ENCODE data around the gene IFIH1.

The IFIH1 gene

GRCh38 chr2:162312853-162313252 is 5.6 kb downstream of the IFIH1 start:
- DNase-seq (ENCODE audit: low read depth in 1 of 2, low spot score in 1 of 2) = no peak

DNA sequence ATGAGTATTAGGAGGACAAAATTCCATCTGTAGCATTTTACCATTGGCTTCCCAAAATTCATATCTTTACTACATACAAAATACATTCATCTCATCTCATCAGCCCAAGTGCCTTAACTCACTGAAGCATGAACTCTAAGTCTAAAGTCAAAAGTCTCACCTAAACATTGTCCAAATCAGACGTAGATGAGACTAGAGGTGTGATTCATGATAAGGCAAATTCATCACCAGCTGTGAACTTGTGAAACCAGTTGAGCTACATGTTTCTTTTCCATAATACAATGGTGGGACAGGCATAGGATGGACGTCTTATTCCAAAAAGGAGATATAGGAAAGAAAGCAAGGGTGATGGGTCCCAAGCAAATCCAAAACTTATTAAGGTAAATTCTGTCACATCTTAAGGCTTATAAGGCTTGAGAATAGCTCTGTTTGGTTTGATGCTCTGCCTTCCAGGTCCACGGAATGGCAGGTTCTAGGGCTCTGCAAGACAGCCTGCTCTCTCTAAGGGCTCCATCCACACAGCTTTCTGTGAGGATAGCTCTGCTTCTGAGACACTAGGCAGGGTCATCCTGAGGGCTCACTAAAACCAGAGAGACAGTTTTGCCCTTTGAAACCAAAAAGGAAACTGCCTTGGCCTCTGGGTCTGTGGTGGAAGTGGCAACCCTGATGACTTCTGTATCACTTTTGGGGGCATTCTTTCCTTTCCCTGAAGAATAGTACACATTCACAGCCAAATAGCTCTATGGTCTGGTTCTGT is 9.6 kb downstream of the IFIH1 start:
- DNase-seq (ENCODE audit: low read depth in 1 of 2, low spot score in 1 of 2) = no peak

GRCh38 chr2:162305901-162306300 is 12.6 kb downstream of the IFIH1 start:
- no peak for DNase-seq (ENCODE audit: low read depth in 1 of 2, low spot score in 1 of 2)

DNA sequence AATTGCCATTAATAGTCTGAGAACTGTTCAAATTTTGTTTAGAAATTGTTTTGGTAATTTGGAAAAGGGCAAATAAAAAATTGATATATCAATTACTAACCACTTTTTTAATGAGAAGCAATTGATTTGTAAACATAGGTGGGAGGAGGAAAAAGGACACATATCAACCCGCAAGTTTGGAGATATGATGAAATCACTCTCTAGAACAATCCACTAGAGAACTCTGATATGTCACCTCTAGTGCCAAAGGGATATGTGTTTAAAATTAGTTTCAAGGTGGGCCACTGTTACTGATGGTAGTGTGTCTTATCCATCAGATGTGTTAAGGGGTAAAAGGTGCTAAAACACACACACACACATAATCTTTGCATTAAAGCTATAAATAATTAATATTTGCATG is 16.6 kb downstream of the IFIH1 start:
- no peak for DNase-seq (ENCODE audit: low read depth in 1 of 2, low spot score in 1 of 2)

- no peak for DNase-seq (ENCODE audit: low read depth in 1 of 2, low spot score in 1 of 2)
These were observed 17.2 kb downstream of the IFIH1 start for GRCh38 chr2:162301151-162301804.

- DNase-seq (ENCODE audit: low read depth in 1 of 2, low spot score in 1 of 2) = no peak
These were observed 18.2 kb downstream of the IFIH1 start for GRCh38 chr2:162300266-162300665.

GRCh38 chr2:162298669-162299335 is 19.7 kb downstream of the IFIH1 start:
- DNase-seq (ENCODE audit: low read depth in 1 of 2, low spot score in 1 of 2) = no peak

- DNase-seq (ENCODE audit: low read depth in 1 of 2, low spot score in 1 of 2) = no peak
These were observed 20.4 kb downstream of the IFIH1 start for GRCh38 chr2:162297925-162298552.

DNA sequence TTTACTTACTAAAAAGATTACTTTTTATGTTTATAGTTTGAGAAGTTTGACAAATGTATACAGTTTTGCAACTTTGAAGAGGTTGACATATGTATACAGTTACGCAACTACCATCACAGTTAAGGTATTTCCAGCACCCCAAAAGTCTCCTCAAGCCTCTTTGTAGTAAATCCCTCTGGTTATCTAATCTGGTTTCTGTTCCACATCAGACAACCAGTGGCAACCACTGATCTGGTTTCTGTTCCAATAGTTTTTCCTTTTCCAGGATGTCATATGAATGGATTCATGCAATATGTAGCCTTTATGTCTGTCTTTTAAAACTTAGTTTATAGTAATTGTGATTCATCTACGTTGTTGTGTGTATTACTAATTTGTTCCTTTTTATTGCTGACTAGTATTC is 23.5 kb downstream of the IFIH1 start:
- DNase-seq (ENCODE audit: low read depth in 1 of 2, low spot score in 1 of 2) = no peak

DNA sequence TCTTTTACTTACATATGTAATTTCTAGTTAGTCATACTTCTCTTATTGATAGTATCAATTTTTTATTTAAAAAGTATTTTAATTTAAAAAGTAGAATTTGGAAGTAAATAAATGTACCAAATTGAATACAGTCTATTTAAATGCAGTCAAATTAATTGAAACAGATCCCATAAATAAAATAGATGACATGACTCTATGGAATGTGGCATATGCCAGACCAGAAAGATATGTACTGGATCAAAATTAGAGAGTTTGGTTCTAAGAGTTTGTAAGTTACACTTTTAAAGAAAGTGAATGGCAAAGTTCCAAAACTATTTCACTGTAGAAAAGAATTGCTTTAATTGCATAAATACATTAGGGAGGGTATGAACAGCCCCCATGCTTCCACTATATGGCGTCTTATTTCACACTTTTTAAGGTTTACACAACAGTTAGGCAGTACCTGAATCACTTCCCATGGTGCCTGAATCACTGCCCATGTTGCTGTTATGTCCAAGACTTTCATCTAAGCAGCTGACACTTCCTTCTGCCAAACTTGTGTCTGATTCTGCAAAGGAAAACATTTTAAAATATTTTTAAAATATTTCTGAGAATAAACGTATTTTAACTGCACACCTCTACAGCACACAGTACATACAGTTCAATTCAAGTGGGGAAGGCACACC is 25.2 kb downstream of the IFIH1 start:
- DNase-seq (ENCODE audit: low read depth in 1 of 2, low spot score in 1 of 2) = no peak

DNA sequence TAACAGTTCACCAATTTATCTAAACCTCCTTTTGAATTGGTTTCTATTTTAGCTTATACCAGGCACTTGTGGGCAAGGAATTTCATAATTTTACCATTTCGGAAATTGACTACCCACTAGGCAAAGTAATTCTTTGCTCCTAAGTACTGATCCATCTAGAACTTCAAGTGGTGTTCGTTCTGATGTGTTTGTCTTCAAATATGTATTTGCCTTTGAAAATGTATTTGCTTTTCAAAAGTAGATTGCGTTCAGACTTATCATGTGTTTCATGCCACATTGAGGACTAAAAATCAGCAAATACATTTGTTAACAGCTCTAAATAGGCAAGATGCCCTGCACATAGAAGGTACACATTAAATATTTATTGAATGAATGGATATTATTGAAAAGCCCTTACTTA is 26.7 kb downstream of the IFIH1 start:
- no peak for DNase-seq (ENCODE audit: low read depth in 1 of 2, low spot score in 1 of 2)

DNA sequence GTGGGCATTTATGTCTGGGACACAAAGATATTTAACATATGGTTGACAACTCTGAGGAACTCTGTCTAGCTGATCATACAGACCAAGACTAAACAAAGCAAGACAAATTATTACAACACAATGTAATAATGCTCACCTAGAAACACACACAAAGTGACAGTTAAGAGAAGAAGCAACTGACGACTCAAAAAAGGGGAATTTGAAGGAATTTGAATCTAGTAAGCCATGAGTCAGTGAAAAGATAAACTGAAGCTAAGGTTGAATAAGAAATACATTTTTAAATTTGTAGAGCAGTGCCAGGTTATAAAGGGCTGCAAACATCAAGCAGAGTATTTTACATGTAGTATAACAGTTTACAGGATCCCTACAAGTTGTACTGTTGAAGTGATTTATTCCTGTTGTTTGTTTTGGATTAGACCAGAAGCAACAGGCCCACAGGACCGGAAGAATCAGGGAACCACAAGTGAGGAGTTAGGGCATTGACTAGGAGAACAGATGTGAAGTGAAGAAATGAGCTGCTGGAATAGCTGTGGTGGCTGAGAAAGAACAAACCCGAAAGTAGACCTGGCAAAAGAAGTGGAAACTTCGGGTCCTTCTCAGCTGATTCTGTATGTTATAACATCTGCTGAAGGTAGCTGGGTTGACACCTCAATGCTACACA is 35.6 kb downstream of the IFIH1 start:
- no peak for DNase-seq (ENCODE audit: low read depth in 1 of 2, low spot score in 1 of 2)

DNA sequence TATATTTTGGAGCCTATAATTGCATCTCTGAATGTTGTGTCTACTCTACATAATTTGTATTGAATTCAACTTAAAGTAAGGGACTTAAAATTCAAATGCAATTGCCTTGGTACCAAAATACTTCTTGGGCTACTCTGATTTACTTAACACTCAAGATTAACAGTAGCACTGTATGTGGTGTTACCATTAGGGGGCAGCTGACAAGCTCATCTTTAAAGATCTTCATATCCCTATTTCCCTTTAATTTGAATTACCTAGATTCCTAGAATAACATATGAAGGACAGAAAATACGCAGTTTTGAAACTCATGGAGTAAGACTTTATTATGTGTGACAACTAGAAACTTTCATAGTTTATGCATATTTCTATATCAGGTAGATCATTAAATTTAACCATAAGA is 37.8 kb downstream of the IFIH1 start:
- DNase-seq (ENCODE audit: low read depth in 1 of 2, low spot score in 1 of 2) = no peak

DNA sequence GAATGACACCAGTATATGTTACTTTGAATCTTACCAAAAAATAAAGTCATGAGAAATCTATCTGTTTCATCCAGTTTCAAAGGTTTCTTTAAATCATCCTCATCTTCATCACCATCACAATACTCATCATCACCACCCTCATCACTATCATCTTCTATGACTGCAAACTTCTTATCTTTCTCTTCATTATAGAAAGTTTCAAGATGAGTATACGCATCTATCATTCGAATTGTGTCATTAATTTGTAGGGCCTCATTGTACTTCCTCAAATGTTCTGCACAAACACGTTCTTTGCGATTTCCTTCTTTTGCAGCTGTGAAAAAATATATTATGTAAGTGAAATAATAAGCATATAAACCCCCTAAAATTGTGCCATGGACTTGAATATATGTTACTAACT is 41.1 kb downstream of the IFIH1 start:
- no peak for DNase-seq (ENCODE audit: low read depth in 1 of 2, low spot score in 1 of 2)

GRCh38 chr2:162267996-162268395 is 50.5 kb downstream of the IFIH1 start:
- no peak for DNase-seq (ENCODE audit: low read depth in 1 of 2, low spot score in 1 of 2)

- DNase-seq (ENCODE audit: low read depth in 1 of 2, low spot score in 1 of 2) = no peak
These were observed 51.0 kb downstream of the IFIH1 start for GRCh38 chr2:162267496-162267895.

- no peak for DNase-seq (ENCODE audit: low read depth in 1 of 2, low spot score in 1 of 2)
These were observed 52.1 kb downstream of the IFIH1 start for GRCh38 chr2:162266460-162266760.

- no peak for DNase-seq (ENCODE audit: low read depth in 1 of 2, low spot score in 1 of 2)
These were observed 52.6 kb downstream of the IFIH1 start for GRCh38 chr2:162265666-162266459.

DNA sequence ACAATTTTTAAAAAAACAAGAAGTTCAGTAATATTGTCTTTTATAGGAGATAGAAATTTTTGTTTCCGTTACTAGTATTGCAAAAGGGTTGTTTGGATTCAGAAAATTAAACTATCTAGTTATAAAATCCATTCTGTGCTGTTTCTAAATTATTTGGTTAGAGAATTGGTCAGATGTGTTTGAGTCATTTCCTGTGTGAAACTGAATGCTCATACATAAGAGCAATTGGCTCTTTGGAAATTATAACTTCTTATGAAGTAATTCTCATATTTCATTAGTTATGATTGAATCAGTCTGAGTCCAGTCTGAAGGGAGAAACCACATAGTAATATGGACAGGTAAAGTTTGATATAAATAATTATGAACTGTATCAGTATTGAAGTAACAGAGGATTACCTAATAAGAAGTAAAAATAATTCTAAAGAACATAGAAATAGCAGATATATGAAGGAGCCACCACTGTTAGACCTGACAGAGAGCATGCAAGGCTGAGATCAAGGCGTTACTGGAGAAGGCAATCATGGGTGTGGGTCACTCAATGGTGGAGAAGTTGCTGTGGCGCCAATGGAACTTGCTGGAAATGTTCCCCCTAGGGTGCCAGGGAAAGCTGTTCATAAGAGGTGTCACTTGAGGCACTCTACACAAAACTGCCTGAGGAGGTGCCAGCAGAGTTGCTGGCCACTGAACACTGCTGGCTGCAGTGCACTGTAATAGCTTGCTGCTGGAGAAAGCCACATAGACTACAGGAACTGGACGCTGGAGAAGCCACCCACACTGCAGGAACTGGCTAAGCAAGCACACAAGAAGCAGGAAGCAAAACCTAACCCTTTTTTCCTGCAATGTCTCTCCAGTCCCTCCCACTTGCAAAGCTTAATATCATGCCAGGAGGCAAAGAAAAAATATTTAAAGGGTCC is 57.2 kb downstream of the IFIH1 start:
- DNase-seq (ENCODE audit: low read depth in 1 of 2, low spot score in 1 of 2) = no peak

Data from stimulated activated CD4-positive, alpha-beta T cell treated with anti-CD3 and anti-CD28 coated beads, Interleukin-15, amount 100 ng/mL, for 1 hour (primary cell).